H9 (cell line): ENCODE results near the gene MYOZ3. TPM values are rescaled to one million over a fixed set of nuclear protein-coding genes. Genes with fewer than 3 reads are reported as not detected.
A peak's percentile ranks its signal among the peaks of the same experiment; 100 is the strongest.

Experiments
- DNase-seq: peaks from one replicate; pipeline ENCODE4 v3.0.0-alpha.2; 2017
- H2AFZ ChIP-seq: one replicate; pipeline ENCODE4 v1.6.1; 2013; ENCODE audit warnings: mild to moderate bottlenecking, low read length, control low read depth, moderate library complexity
- H2AK5ac ChIP-seq: 2 replicates; pipeline ENCODE4 v1.6.1; 2013; ENCODE audit warnings: low read length, control low read depth, mixed read lengths; ENCODE audit not compliant: insufficient read length
- H2BK120ac ChIP-seq: one replicate; pipeline ENCODE4 v1.6.1; 2013; ENCODE audit warnings: low read depth, mild to moderate bottlenecking, low read length, control low read depth, inconsistent platforms; ENCODE audit not compliant: poor library complexity, severe bottlenecking
- H2BK12ac ChIP-seq: 2 replicates; pipeline ENCODE4 v1.6.1; 2013; ENCODE audit warnings: low read length, control low read depth, mixed read lengths, low read depth; ENCODE audit not compliant: insufficient read length
- H2BK15ac ChIP-seq: 2 replicates; pipeline ENCODE4 v1.6.1; 2013; ENCODE audit warnings: low read depth, low read length, control low read depth
- H2BK20ac ChIP-seq: one replicate; pipeline ENCODE4 v1.6.1; 2013; ENCODE audit warnings: low read depth, mild to moderate bottlenecking, low read length, control low read depth, inconsistent platforms; ENCODE audit not compliant: poor library complexity, severe bottlenecking
- H2BK5ac ChIP-seq: 2 replicates; pipeline ENCODE4 v1.6.1; 2013; ENCODE audit warnings: low read length, control low read depth, mixed read lengths; ENCODE audit not compliant: insufficient read length
- H3K14ac ChIP-seq: 2 replicates; pipeline ENCODE4 v1.6.1; 2013; ENCODE audit warnings: low read length, control low read depth; ENCODE audit not compliant: insufficient read depth
- H3K18ac ChIP-seq: 2 replicates; pipeline ENCODE4 v1.6.1; 2013; ENCODE audit warnings: low read depth, mild to moderate bottlenecking, mixed read lengths, low read length, control low read depth; ENCODE audit not compliant: insufficient read length
- H3K23ac ChIP-seq: 2 replicates; pipeline ENCODE4 v1.6.1; 2013; ENCODE audit warnings: low read length, control low read depth, mixed read lengths, low read depth; ENCODE audit not compliant: insufficient read length
- H3K23me2 ChIP-seq: 2 replicates; pipeline ENCODE4 v1.6.1; 2013; ENCODE audit warnings: low read depth, mild to moderate bottlenecking, mixed read lengths, low read length, control low read depth; ENCODE audit not compliant: insufficient read length, poor library complexity, severe bottlenecking
- H3K27ac ChIP-seq: 2 replicates; pipeline ENCODE4 v1.5.1; 2013; ENCODE audit warnings: low read length, control low read depth, mixed read lengths, low read depth; ENCODE audit not compliant: insufficient read length
- H3K27me3 ChIP-seq: 2 replicates; pipeline ENCODE4 v1.6.1; 2013; ENCODE audit warnings: low read length, control low read depth, inconsistent platforms; ENCODE audit not compliant: insufficient read depth
- H3K4ac ChIP-seq: 2 replicates; pipeline ENCODE4 v1.6.1; 2013; ENCODE audit warnings: low read depth, mild to moderate bottlenecking, control low read depth, inconsistent platforms, low read length, moderate library complexity
- H3K4me1 ChIP-seq: 2 replicates; pipeline ENCODE4 v1.6.1; 2013; ENCODE audit warnings: low read length, control low read depth, inconsistent platforms; ENCODE audit not compliant: insufficient read depth
- H3K4me2 ChIP-seq: 2 replicates; pipeline ENCODE4 v1.6.1; 2013; ENCODE audit warnings: low read length, control low read depth, mixed read lengths; ENCODE audit not compliant: insufficient read length, insufficient read depth
- H3K56ac ChIP-seq: 2 replicates; pipeline ENCODE4 v1.6.1; 2013; ENCODE audit warnings: low read depth, mild to moderate bottlenecking, mixed read lengths, low read length, control low read depth; ENCODE audit not compliant: insufficient read length
- H3K79me1 ChIP-seq: 2 replicates; pipeline ENCODE4 v1.6.1; 2013; ENCODE audit warnings: low read depth, mild to moderate bottlenecking, moderate library complexity, low read length, control low read depth, inconsistent platforms; ENCODE audit not compliant: insufficient read depth, poor library complexity, severe bottlenecking
- H3K79me2 ChIP-seq: 2 replicates; pipeline ENCODE4 v1.6.1; 2013; ENCODE audit warnings: low read length, control low read depth, inconsistent platforms; ENCODE audit not compliant: insufficient read depth
- H3K9ac ChIP-seq: 2 replicates; pipeline ENCODE4 v1.6.1; 2013; ENCODE audit warnings: low read length, control low read depth, mixed read lengths; ENCODE audit not compliant: insufficient read length; ENCODE audit errors: extremely low read depth
- H3K9me3 ChIP-seq: one replicate; pipeline ENCODE4 v1.6.1; 2013; ENCODE audit warnings: low read depth, low read length, inconsistent platforms; ENCODE audit not compliant: control insufficient read depth
- H3T11ph ChIP-seq: one replicate; pipeline ENCODE4 v1.6.1; 2013; ENCODE audit warnings: mild to moderate bottlenecking, low read length, control low read depth, inconsistent platforms
- H4K20me1 ChIP-seq: one replicate; pipeline ENCODE4 v1.6.1; 2013; ENCODE audit not compliant: control insufficient read depth, insufficient read length, insufficient read depth
- H4K5ac ChIP-seq: 2 replicates; pipeline ENCODE4 v1.6.1; 2013; ENCODE audit warnings: low read depth, mild to moderate bottlenecking, mixed read lengths, low read length, control low read depth; ENCODE audit not compliant: insufficient read length
- H4K8ac ChIP-seq: replicated peaks from 2 replicates; pipeline ENCODE4 v1.6.1; 2013; ENCODE audit warnings: low read length, control low read depth, mixed read lengths, low read depth; ENCODE audit not compliant: insufficient read length
- H4K91ac ChIP-seq: 2 replicates; pipeline ENCODE4 v1.6.1; 2013; ENCODE audit warnings: low read depth, mild to moderate bottlenecking, moderate library complexity, mixed read lengths, low read length, control low read depth; ENCODE audit not compliant: insufficient read length
- H3K27ac Mint-ChIP-seq, 3 experiments: 2 replicates in 2 of 3; 3 replicates in 1 of 3; pipeline ENCODE4 v1.8.0; 2020 to 2021; ENCODE audit warnings: mixed read lengths in 3 of 3, mild to moderate bottlenecking in 1 of 3, moderate library complexity in 1 of 3
- H3K27me3 Mint-ChIP-seq: 2 replicates; pipeline ENCODE4 v1.8.0; 2021; ENCODE audit warnings: low read depth, mild to moderate bottlenecking, moderate library complexity, mixed read lengths
- H3K36me3 Mint-ChIP-seq, 3 experiments: 2 replicates in 2 of 3; 3 replicates in 1 of 3; pipeline ENCODE4 v1.8.0; 2020 to 2021; ENCODE audit warnings: low read depth in 3 of 3, mixed read lengths in 3 of 3; ENCODE audit not compliant: insufficient read depth in 1 of 3
- H3K4me1 Mint-ChIP-seq, 2 experiments: 2 replicates each; pipeline ENCODE4 v1.8.0; 2020; ENCODE audit warnings: mixed read lengths in 2 of 2
- H3K4me3 Mint-ChIP-seq, 2 experiments: 2 replicates in 1 of 2; 3 replicates in 1 of 2; pipeline ENCODE4 v1.8.0; 2020 to 2021; ENCODE audit warnings: mild to moderate bottlenecking in 2 of 2, mixed read lengths in 2 of 2, moderate library complexity in 1 of 2
- H3K9me3 Mint-ChIP-seq, 2 experiments: 2 replicates in 1 of 2; 3 replicates in 1 of 2; pipeline ENCODE4 v1.8.0; 2020; ENCODE audit warnings: mild to moderate bottlenecking in 2 of 2, mixed read lengths in 2 of 2, moderate library complexity in 1 of 2
- CTCF ChIP-seq: fragments of 200-600 bp; sonication (generic); conservative IDR thresholded peaks from 3 replicates; pipeline ENCODE4 v1.8.0; 2021; ENCODE audit warnings: antibody characterized with exemption, mild to moderate bottlenecking
- WGBS: extraction: QIAGEN DNeasy Blood & Tissue Kit; methylation state at CpG from one replicate; pipeline ENCODE4 v1.1.7; 2013; ENCODE audit warnings: missing lambda C conversion rate, low lambda C conversion rate, mixed read lengths; ENCODE audit not compliant: insufficient read length; ENCODE audit errors: extremely low coverage; 5-methylcytosine and 5-hydroxymethylcytosine counted together
- total RNA-seq: library from RNA; stranded (reverse); gene quantifications from 2 replicates; pipeline ENCODE4 v1.2.1, GENCODE V29; 2021

Gene MYOZ3
- total RNA-seq, 1 experiment from 2014 or later, result 18.1 TPM

DNA sequence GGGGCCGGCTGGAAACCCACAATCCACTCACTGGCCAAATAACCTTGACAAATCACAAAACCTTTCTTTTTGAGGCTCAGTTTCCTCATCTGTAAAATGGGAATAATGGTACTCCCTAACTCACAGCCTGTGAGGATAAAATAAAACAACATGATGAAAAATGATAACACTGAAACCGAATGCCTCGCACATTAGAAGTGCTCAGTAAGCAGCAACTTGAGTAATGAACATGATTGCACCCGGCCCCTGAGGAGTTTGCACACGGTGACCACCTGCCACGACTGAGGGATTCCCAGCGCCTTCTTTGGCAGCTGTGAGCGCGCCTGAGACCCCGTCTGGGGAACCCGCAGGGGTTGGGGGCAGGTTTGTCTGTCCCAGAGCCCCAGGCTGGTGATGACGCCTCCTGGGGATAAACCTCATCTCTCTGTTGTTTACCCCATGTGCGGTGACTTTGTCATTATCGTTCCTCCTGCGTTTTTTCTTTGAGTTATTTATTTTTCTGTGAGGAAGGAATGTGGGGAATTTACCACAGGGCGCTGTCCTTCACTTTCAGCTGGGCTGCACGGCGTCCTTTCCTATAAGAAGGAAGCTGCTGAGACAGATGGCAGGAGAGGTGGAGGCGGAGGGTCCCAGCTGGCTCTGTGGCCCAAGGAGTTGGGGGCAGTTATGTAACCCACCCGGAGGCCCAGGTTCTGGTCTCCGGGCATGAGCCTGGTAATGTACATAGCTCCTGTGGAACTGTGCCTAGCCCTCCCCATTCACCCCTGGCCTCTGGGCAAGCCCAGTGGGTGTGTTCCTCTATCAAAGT, 23.6 kb upstream of the MYOZ3 start:
- H3K36me3 Mint-ChIP-seq, result no peaks in the 10 kb centered on the region
- H3K4me2 ChIP-seq, result no peak overlapping the region

More for the DNA sequence above, 23.6 kb upstream of the MYOZ3 start:
- no CpG with 5 or more reads among the region's 21 CpGs for WGBS
- Mint-ChIP-seq H3K4me1 (peaks cover 41 to 47% of the 10 kb centered on the region in 2 experiments), H3K27me3 (no peaks in the 10 kb centered on the region; the same call in 1 of the 2 replicates), H3K4me3 (no peak overlapping the region), H3K27ac (peak overlapping the region in 1 of 3 experiments; percentile 69; a peak in 2 of 7 replicates), H3K9me3 (no peaks in the 10 kb centered on the region)
- Histone ChIP-seq H2BK5ac (no peak overlapping the region), H4K20me1 (no peaks in the 10 kb centered on the region), H3K18ac (no peak overlapping the region), H3K79me2 (no peaks in the 10 kb centered on the region), H2BK20ac (no peak overlapping the region), H3K23me2 (no peaks in the 10 kb centered on the region), H3K79me1 (no peaks in the 10 kb centered on the region), H4K91ac (no peak overlapping the region), H3K23ac (no peak overlapping the region), H3K27me3 (no peaks in the 10 kb centered on the region), H4K8ac (no peak overlapping the region), H2AK5ac (no peak overlapping the region), H3T11ph (no peak overlapping the region), H3K56ac (no peak overlapping the region), H3K9me3 (no peaks in the 10 kb centered on the region), H2AFZ (no peak overlapping the region), H2BK120ac (no peak overlapping the region), H3K4ac (no peak overlapping the region), H4K5ac (no peak overlapping the region), H3K9ac (no peak overlapping the region), H2BK12ac (no peak overlapping the region), H3K4me1 (no peaks in the 10 kb centered on the region), H3K27ac (no peak overlapping the region), H2BK15ac (no peak overlapping the region), H3K14ac (no peak overlapping the region)
- no peak for DNase-seq
- no peak for TF ChIP-seq CTCF
